Neuron (in vitro differentiated cells): Measurements from ENCODE around the gene UBR2.

Source experiments
- H2AFZ ChIP-seq: one replicate; pipeline ENCODE4 v1.6.1; 2013; ENCODE audit warnings: low read depth, mild to moderate bottlenecking, inconsistent platforms, low read length, moderate library complexity
- H3K27me3 ChIP-seq: one replicate; pipeline ENCODE4 v1.6.1; 2013; ENCODE audit warnings: low read length; ENCODE audit not compliant: insufficient read depth
- H3K36me3 ChIP-seq: one replicate; pipeline ENCODE4 v1.6.1; 2013; ENCODE audit warnings: low read length; ENCODE audit not compliant: insufficient read depth
- H3K4me1 ChIP-seq: one replicate; pipeline ENCODE4 v1.6.1; 2013; ENCODE audit warnings: low read length; ENCODE audit not compliant: insufficient read depth
- H3K4me3 ChIP-seq: 2 replicates; pipeline ENCODE4 v1.5.1; 2013; ENCODE audit warnings: mild to moderate bottlenecking, low read length, moderate library complexity
- H3K9me3 ChIP-seq: one replicate; pipeline ENCODE4 v1.6.1; 2013; ENCODE audit warnings: low read length

UBR2 gene

GRCh38 chr6:42735976-42736375 lies 172.1 kb downstream of the UBR2 start:
- H3K9me3 ChIP-seq, result no peaks in the 10 kb centered on the region
- H3K4me1 ChIP-seq, result no peaks in the 10 kb centered on the region
- no peaks in the 10 kb centered on the region for H3K27me3 ChIP-seq
- no peak overlapping the region for H3K4me3 ChIP-seq
- no peaks in the 10 kb centered on the region for H3K36me3 ChIP-seq
- H2AFZ ChIP-seq, result no peak overlapping the region

GRCh38 chr6:42740725-42741124 lies 176.9 kb downstream of the UBR2 start:
- Histone ChIP-seq H3K36me3 (no peaks in the 10 kb centered on the region), H2AFZ (no peak overlapping the region), H3K27me3 (no peaks in the 10 kb centered on the region), H3K4me1 (peaks cover 11% of the 10 kb centered on the region), H3K4me3 (no peak overlapping the region), H3K9me3 (no peaks in the 10 kb centered on the region)

GRCh38 chr6:42742116-42742894 lies 178.5 kb downstream of the UBR2 start:
- H3K27me3 ChIP-seq, result no peaks in the 10 kb centered on the region
- no peaks in the 10 kb centered on the region for H3K36me3 ChIP-seq
- no peaks in the 10 kb centered on the region for H3K9me3 ChIP-seq
- no peak overlapping the region for H3K4me3 ChIP-seq
- no peak overlapping the region for H2AFZ ChIP-seq
- peaks cover 11% of the 10 kb centered on the region for H3K4me1 ChIP-seq
